A673 (cell line): ENCODE measurements around the gene BICD1. TPM values are rescaled to one million over a fixed set of nuclear protein-coding genes. Genes with fewer than 3 reads are reported as not detected.

Experiments used
- BruUV-seq: library from RNA; stranded (reverse); fragments of 400-500 nt; replicated peaks from 2 replicates; lab custom pipeline; 2021; lab: Mats Ljungman, UMichigan
- CTCF ChIA-PET: fragments of 300-600 bp; sonication (Branson Sonifier 250); formaldehyde crosslinking; loops from one replicate; lab custom pipeline; 2022; ENCODE audit warnings: antibody characterized with exemption; lab: Charles Lee
- POLR2A ChIA-PET: fragments of 300-600 bp; sonication (Branson Sonifier 250); formaldehyde crosslinking; loops from one replicate; lab custom pipeline; 2022; ENCODE audit warnings: antibody characterized with exemption; ENCODE audit not compliant: low non-redundant PET; lab: Charles Lee
- DNase-seq: peaks from one replicate; pipeline ENCODE4 v3.0.0-alpha.2; 2015; ENCODE audit warnings: low spot score
- H3K27ac ChIP-seq: fragments of 200-600 bp; sonication (generic); 2 replicates; pipeline ENCODE4 v1.5.1; 2016; ENCODE audit warnings: mixed run types, low read depth, mild to moderate bottlenecking, mixed read lengths, antibody characterized with exemption, low read length; ENCODE audit not compliant: poor library complexity, severe bottlenecking
- H3K27me3 ChIP-seq: fragments of 200-600 bp; sonication (generic); replicated peaks from 2 replicates; pipeline ENCODE4 v1.6.1; 2017; ENCODE audit warnings: mixed run types, low read depth, mild to moderate bottlenecking, mixed read lengths, antibody characterized with exemption, low read length; ENCODE audit not compliant: insufficient read depth, poor library complexity
- H3K36me3 ChIP-seq: fragments of 200-600 bp; sonication (generic); 2 replicates; pipeline ENCODE4 v1.6.1; 2016; ENCODE audit warnings: mixed run types, mild to moderate bottlenecking, mixed read lengths, antibody characterized with exemption, low read length; ENCODE audit not compliant: insufficient read depth, poor library complexity, severe bottlenecking
- H3K4me1 ChIP-seq: fragments of 200-600 bp; sonication (generic); 2 replicates; pipeline ENCODE4 v1.6.1; 2017; ENCODE audit warnings: mixed run types, mild to moderate bottlenecking, mixed read lengths, antibody characterized with exemption, low read length; ENCODE audit not compliant: insufficient read depth, poor library complexity, severe bottlenecking
- H3K4me3 ChIP-seq: fragments of 200-600 bp; sonication (generic); 2 replicates; pipeline ENCODE4 v1.5.1; 2016; ENCODE audit warnings: low read depth, mixed run types, mild to moderate bottlenecking, mixed read lengths, low read length; ENCODE audit not compliant: poor library complexity, severe bottlenecking
- H3K9me3 ChIP-seq: fragments of 200-600 bp; sonication (generic); 2 replicates; pipeline ENCODE4 v1.6.1; 2016; ENCODE audit warnings: mixed run types, low read depth, mild to moderate bottlenecking, mixed read lengths, antibody characterized with exemption, low read length; ENCODE audit not compliant: poor library complexity, severe bottlenecking
- CTCF ChIP-seq: fragments of 300-800, 200-600 bp; sonication (generic); conservative IDR thresholded peaks from 2 replicates; pipeline ENCODE4 v1.5.1; 2017; ENCODE audit warnings: low read depth, mild to moderate bottlenecking, antibody characterized with exemption, low read length, moderate library complexity, mixed read lengths
- EZH2 ChIP-seq: fragments of 200-600 bp; sonication (generic); IDR thresholded peaks from 2 replicates; pipeline ENCODE4 v1.6.1; 2017; ENCODE audit warnings: borderline replicate concordance, low read depth, mild to moderate bottlenecking, mixed read lengths, antibody characterized with exemption, low read length; ENCODE audit not compliant: poor library complexity, severe bottlenecking
- intact Hi-C: fragments of 100-400 bp; cut with micrococcal nuclease; formaldehyde crosslinking; loops from one replicate; pipeline ENCODE4 v1.10.0; 2022; ENCODE audit not compliant: unreplicated experiment
- total RNA-seq: library from RNA; stranded (reverse); gene quantifications from 2 replicates; pipeline ENCODE4 v1.2.3, GENCODE V29; 2021

The BICD1 gene
- total RNA-seq, 1 experiment from 2014 or later = 50.2 TPM

GRCh38 chr12:32296567-32296966 lies 189.9 kb downstream of the BICD1 start:
- TF ChIP-seq CTCF (no peak), EZH2 (no peak)
- no peak overlapping the region for H3K27ac ChIP-seq
- no peaks in the 10 kb centered on the region for H3K36me3 ChIP-seq
- DNase-seq = no peak
- H3K27me3 ChIP-seq = no peaks in the 10 kb centered on the region
- POLR2A ChIA-PET = interaction anchor here (0.6 kb wide), 1 partner anchor 548 kb away, joined by 3 read pairs; no protein-coding TSS in a partner anchor
- CTCF ChIA-PET = interaction anchor here (0.7 kb wide), 1 partner anchor 16 kb away, joined by 8 read pairs; no protein-coding TSS in a partner anchor
- intact Hi-C loops = no loop called here
- no TSS peak for BruUV-seq
- H3K9me3 ChIP-seq = no peaks in the 10 kb centered on the region
- no peak overlapping the region for H3K4me3 ChIP-seq
- H3K4me1 ChIP-seq = no peaks in the 10 kb centered on the region

- POLR2A ChIA-PET = interaction anchor here (0.6 kb wide), 1 partner anchor 33 kb away, joined by 7 read pairs; no protein-coding TSS in a partner anchor
- no TSS peak for BruUV-seq
- TF ChIP-seq CTCF (no peak), EZH2 (no peak)
- Histone ChIP-seq H3K27ac (no peak overlapping the region), H3K4me1 (no peaks in the 10 kb centered on the region), H3K27me3 (no peaks in the 10 kb centered on the region), H3K36me3 (no peaks in the 10 kb centered on the region), H3K4me3 (no peak overlapping the region), H3K9me3 (no peaks in the 10 kb centered on the region)
- intact Hi-C loops = no loop called here
- DNase-seq = peak; percentile 38
- CTCF ChIA-PET = no interaction called here
Observed at GRCh38 chr12:32298917-32299316, 192.3 kb downstream of the BICD1 start.

- intact Hi-C loops = loop anchor here (10.0 kb wide), 2 partner anchors 336 to 896 kb away; no protein-coding TSS in a partner anchor
- Histone ChIP-seq H3K4me1 (peaks cover 7% of the 10 kb centered on the region), H3K9me3 (no peaks in the 10 kb centered on the region), H3K36me3 (peaks cover 4% of the 10 kb centered on the region), H3K27me3 (no peaks in the 10 kb centered on the region), H3K4me3 (no peak overlapping the region), H3K27ac (no peak overlapping the region)
- no peak for TF ChIP-seq CTCF
- TF ChIP-seq EZH2 = no peak
- no TSS peak for BruUV-seq
- POLR2A ChIA-PET = no interaction called here
- DNase-seq = no peak
- CTCF ChIA-PET = interaction anchor here (0.6 kb wide), 1 partner anchor 627 kb away, joined by 3 read pairs; no protein-coding TSS in a partner anchor
Observed at GRCh38 chr12:32301216-32301615, 194.6 kb downstream of the BICD1 start.
